ENCODE measurements around the gene IFT27.

GRCh38 chr22:36746375-36746970 lies 29.4 kb downstream of the IFT27 start:
- TF ChIP-seq EP300 (IDR thresholded peaks at IDR 0.05) (no peak), POLR2A (IDR thresholded peaks at IDR 0.05) (no peak)

Measured in gastroesophageal sphincter (tissue), 2 donors.